A549 (cell line): ENCODE results near the gene GRIN2C. TPM values are rescaled to one million over a fixed set of nuclear protein-coding genes. Genes with fewer than 3 reads are reported as not detected.

Experiments
- ATAC-seq, 2 experiments: fragments of 200-7000 bp in 1 of 2; fragments of >200 bp in 1 of 2; cut with Nextera tagmentation in 1 of 2; cut with Tn5 transposase in 1 of 2; 3 replicates each; pipeline versions ENCODE4 v1.8.0 to v1.9.1; 2018 to 2020; ENCODE audit warnings: mild to moderate bottlenecking in 1 of 2, moderate library complexity in 1 of 2
- CTCF ChIA-PET: fragments of 300-600 bp; sonication (Branson Sonifier 250); formaldehyde crosslinking; extraction: SDS; loops from one replicate; lab custom pipeline; 2021; ENCODE audit warnings: antibody characterized with exemption, inconsistent platforms; lab: Yijun Ruan, JAX
- POLR2A ChIA-PET: fragments of 350-600 bp; formaldehyde crosslinking; extraction: SDS; loops from one replicate; lab custom pipeline; 2021; ENCODE audit warnings: antibody characterized with exemption, inconsistent platforms; lab: Yijun Ruan, JAX
- DNase-seq, 2 experiments: peaks; one replicate each; pipeline versions ENCODE4 v3.0.0 to v3.0.0-alpha.2; 2011 to 2016; ENCODE audit warnings: low read depth in 1 of 2, low spot score in 1 of 2
- FAIRE-seq: peaks from 2 replicates; lab custom pipeline; 2011; peaks lifted over from hg19 to GRCh38; lab: Jason Lieb, UNC
- H3K27ac ChIP-seq, 2 experiments: fragments of >200 bp; sonication (Bioruptor Twin); formaldehyde crosslinking; 3 replicates each; pipeline ENCODE4 v1.5.1; 2016 to 2017
- H3K4me1 ChIP-seq: fragments of >200 bp; sonication (Bioruptor Twin); formaldehyde crosslinking; 3 replicates; pipeline ENCODE4 v1.6.1; 2016
- H3K4me2 ChIP-seq: fragments of >200 bp; sonication (Bioruptor Twin); formaldehyde crosslinking; 3 replicates; pipeline ENCODE4 v1.6.1; 2016
- H3K4me3 ChIP-seq: fragments of >200 bp; sonication (Bioruptor Twin); formaldehyde crosslinking; 3 replicates; pipeline ENCODE4 v1.5.1; 2016
- H3K9me3 ChIP-seq: fragments of >200 bp; sonication (Bioruptor Twin); formaldehyde crosslinking; 3 replicates; pipeline ENCODE4 v1.6.1; 2016
- CBX2 ChIP-seq: fragments of 200-600 bp; sonication (generic); IDR thresholded peaks from 2 replicates; pipeline ENCODE4 v1.6.1; 2016; ENCODE audit warnings: low read depth, mild to moderate bottlenecking, borderline replicate concordance
- CTCF ChIP-seq: fragments of >200 bp; sonication (Bioruptor Twin); formaldehyde crosslinking; IDR thresholded peaks from 3 replicates; pipeline ENCODE4 v1.5.1; 2016
- E2F6 ChIP-seq: IDR thresholded peaks from 2 replicates; pipeline ENCODE4 v1.6.1; 2012; ENCODE audit warnings: low read depth, borderline replicate concordance
- EP300 ChIP-seq, 2 experiments: fragments of >200 bp; sonication (Bioruptor Twin); formaldehyde crosslinking; IDR thresholded peaks; 2 replicates in 1 of 2; 3 replicates in 1 of 2; pipeline ENCODE4 v1.6.1; 2016 to 2017
- ESRRA ChIP-seq: fragments of 150-350 bp; IDR thresholded peaks from 2 replicates; pipeline ENCODE4 v1.6.1; 2014; ENCODE audit warnings: mild to moderate bottlenecking, low read length, borderline replicate concordance
- FOSL2 ChIP-seq, 2 experiments: fragments of 450-650 bp in 1 of 2; fragments of >200 bp in 1 of 2; sonication (Bioruptor Twin) in 1 of 2; formaldehyde crosslinking; IDR thresholded peaks; 2 replicates each; pipeline versions ENCODE4 v1.5.0 to v1.6.1; 2016 to 2020; ENCODE audit warnings: mild to moderate bottlenecking in 1 of 2, moderate library complexity in 1 of 2
- HEYL ChIP-seq: fragments of 250-450 bp; sonication (Bioruptor Pico); IDR thresholded peaks from 2 replicates; pipeline ENCODE4 v1.8.0; 2021; ENCODE audit warnings: mild to moderate bottlenecking, moderate library complexity
- HOXB5 ChIP-seq: fragments of 250-450 bp; sonication (Bioruptor Pico); IDR thresholded peaks from 2 replicates; pipeline ENCODE4 v1.5.0; 2020; ENCODE audit warnings: mild to moderate bottlenecking, moderate library complexity
- MAX ChIP-seq: IDR thresholded peaks from 2 replicates; pipeline ENCODE4 v1.6.1; 2012
- PBX3 ChIP-seq: IDR thresholded peaks from 2 replicates; pipeline ENCODE4 v1.6.1; 2012
- PHF8 ChIP-seq: fragments of 200-600 bp; sonication (generic); IDR thresholded peaks from 2 replicates; pipeline ENCODE4 v1.6.1; 2016; ENCODE audit warnings: low read depth, mild to moderate bottlenecking, antibody characterized with exemption, moderate library complexity, borderline replicate concordance
- POLR2A ChIP-seq: IDR thresholded peaks from 2 replicates; pipeline ENCODE4 v1.6.1; 2012; ENCODE audit warnings: mild to moderate bottlenecking, low read length
- RARB ChIP-seq: fragments of 250-450 bp; sonication (Bioruptor Pico); IDR thresholded peaks from 2 replicates; pipeline ENCODE4 v1.8.0; 2021; ENCODE audit warnings: mild to moderate bottlenecking, moderate library complexity
- REST ChIP-seq: fragments of 200-600 bp; sonication (generic); IDR thresholded peaks from 2 replicates; pipeline ENCODE4 v1.6.1; 2016; ENCODE audit warnings: antibody characterized with exemption, mild to moderate bottlenecking, moderate library complexity
- USF2 ChIP-seq: fragments of 450-650 bp; IDR thresholded peaks from 2 replicates; pipeline ENCODE4 v1.6.1; 2014; ENCODE audit warnings: antibody characterized with exemption
- WGBS: methylation state at CpG from one replicate; pipeline ENCODE4 v1.1.6; 2017; ENCODE audit errors: missing lambda C conversion rate; 5-methylcytosine and 5-hydroxymethylcytosine counted together
- polyA plus RNA-seq, 4 experiments: library from polyadenylated mRNA; depleted of rRNA in 3 of 4; stranded (reverse); fragments of >200 nt; fragmentation: RNase III in 1 of 4; extraction: RNeasy Plus Mini Kit Qiagen cat#74134 plus additional on column Dnase treatment in 1 of 4; gene quantifications; 2 replicates in 3 of 4; 3 replicates in 1 of 4; pipeline ENCODE4 v1.2.3, GENCODE V29; 2011 to 2017

GRIN2C gene
- polyA plus RNA-seq, 2 of the 4 experiments (the other 2 are of a cell fraction): 0.17 to 0.28 TPM

- TF ChIP-seq REST (no peak), FOSL2 (IDR thresholded peaks at IDR 0.05) (no peak), FOSL2 (CRISPR knock-in tag; IDR thresholded peaks at IDR 0.05) (no peak)
Observed at GRCh38 chr17:74812109-74813009, 47.3 kb downstream of the GRIN2C start (continued).

GRCh38 chr17:74810699-74811485 lies 48.8 kb downstream of the GRIN2C start:
- FAIRE-seq (no peak), DNase-seq (no peak), ATAC-seq (no peak)
- ChIA-PET CTCF (interaction anchor here (0.6 to 53.6 kb wide), 7 partner anchors 9 to 154 kb away, joined by 3 to 1302 read pairs (median 4); partner anchors contain the start of genes FDXR and GRIN2C), POLR2A (no interaction called here)
- TF ChIP-seq PBX3 (no peak), POLR2A (no peak), CTCF (no peak), CBX2 (no peak), RARB (CRISPR knock-in tag) (no peak), HEYL (CRISPR knock-in tag) (no peak), USF2 (no peak), EP300 (IDR thresholded peaks at IDR 0.05) (no peak), HOXB5 (no peak)
- Histone ChIP-seq H3K9me3 (no peaks in the 10 kb centered on the region), H3K4me1 (no peaks in the 10 kb centered on the region), H3K4me2 (no peak overlapping the region), H3K27ac (no peak overlapping the region), H3K4me3 (no peak overlapping the region)
- 92% methylated on average over 15 of the region's 15 CpGs for WGBS

GRCh38 chr17:74808714-74809430 lies 50.8 kb downstream of the GRIN2C start:
- DNase-seq (no peak), ATAC-seq (no peak; a peak in 1 of 6 replicates), FAIRE-seq (no peak)
- no peaks in the 10 kb centered on the region for H3K4me1 ChIP-seq
- WGBS: 85% methylated on average over 17 of the region's 17 CpGs
- no peaks in the 10 kb centered on the region for H3K9me3 ChIP-seq
- H3K4me3 ChIP-seq: no peak overlapping the region
- H3K4me2 ChIP-seq: no peak overlapping the region
- POLR2A ChIA-PET: no interaction called here
- H3K27ac ChIP-seq: no peak overlapping the region
- CTCF ChIA-PET: interaction anchor here (1.1 to 53.6 kb wide), 4 partner anchors 9 to 48 kb away, joined by 4 to 1302 read pairs (median 106); partner anchors contain the start of genes FDXR and GRIN2C
- TF ChIP-seq CTCF: no peak
- no peak for TF ChIP-seq ESRRA
- no peak for TF ChIP-seq HEYL (CRISPR knock-in tag)
- TF ChIP-seq MAX: no peak
- TF ChIP-seq USF2: no peak
- no peak for TF ChIP-seq E2F6
- TF ChIP-seq EP300 (IDR thresholded peaks at IDR 0.05): no peak
- no peak for TF ChIP-seq PHF8
